ENCODE results near the gene FAM110D.
A peak's percentile ranks its signal among the peaks of the same experiment; 100 is the strongest.

Gene FAM110D

GRCh38 chr1:26130695-26131094 lies 28.2 kb upstream of the FAM110D start:
- DNase-seq: no peak

GRCh38 chr1:26132128-26132833 lies 26.6 kb upstream of the FAM110D start:
- DNase-seq: no peak

- no peak for DNase-seq
Observed at GRCh38 chr1:26132834-26133167, 26.1 kb upstream of the FAM110D start.

GRCh38 chr1:26134466-26134865 lies 24.4 kb upstream of the FAM110D start:
- no peak for DNase-seq

GRCh38 chr1:26138974-26139558 lies 19.8 kb upstream of the FAM110D start:
- DNase-seq: no peak

GRCh38 chr1:26142159-26142558 lies 16.7 kb upstream of the FAM110D start:
- no peak for DNase-seq

GRCh38 chr1:26145041-26145959 lies 13.6 kb upstream of the FAM110D start:
- DNase-seq: peak; percentile 82

- DNase-seq: no peak
Observed at GRCh38 chr1:26145960-26146294, 13.0 kb upstream of the FAM110D start.

- no peak for DNase-seq
Observed at GRCh38 chr1:26148887-26149286, 10.0 kb upstream of the FAM110D start.

GRCh38 chr1:26153966-26154532 lies 4.8 kb upstream of the FAM110D start:
- DNase-seq: no peak

GRCh38 chr1:26154750-26155149 lies 4.1 kb upstream of the FAM110D start:
- DNase-seq: no peak

GRCh38 chr1:26155370-26156284 lies 3.3 kb upstream of the FAM110D start:
- no peak for DNase-seq

GRCh38 chr1:26156285-26157038 lies 2.4 kb upstream of the FAM110D start:
- no peak for DNase-seq

GRCh38 chr1:26158271-26158907 lies 490 bp upstream of the FAM110D start:
- no peak for DNase-seq

GRCh38 chr1:26159743-26160039 lies 812 bp downstream of the FAM110D start:
- DNase-seq: no peak

GRCh38 chr1:26160527-26161414 lies 1.9 kb downstream of the FAM110D start:
- DNase-seq: no peak

- peak; percentile 17 for DNase-seq
Observed at GRCh38 chr1:26161415-26162219, 2.7 kb downstream of the FAM110D start.

GRCh38 chr1:26162220-26162709 lies 3.4 kb downstream of the FAM110D start:
- DNase-seq: no peak

GRCh38 chr1:26163684-26164035 lies 4.8 kb downstream of the FAM110D start:
- no peak for DNase-seq
